ENCODE data around the gene LIMCH1. TPM values are rescaled to one million over a fixed set of nuclear protein-coding genes. Genes with fewer than 3 reads are reported as not detected.

The LIMCH1 gene
- polyA plus RNA-seq, 2 donors, result 8.3 to 9.0 TPM

- no peaks in the 10 kb centered on the region for H3K27me3 ChIP-seq (ENCODE audit: control insufficient read depth in 1 of 2, insufficient read depth in 2 of 2, low read length in 2 of 2)
- no peaks in the 10 kb centered on the region for H3K4me1 ChIP-seq (ENCODE audit: control insufficient read depth in 2 of 2, insufficient read depth in 2 of 2, low read length in 1 of 2)
- H3K36me3 ChIP-seq (ENCODE audit: control insufficient read depth in 2 of 2, insufficient read depth in 2 of 2, low read length in 1 of 2), result no peaks in the 10 kb centered on the region
- no peaks in the 10 kb centered on the region for H3K9me3 ChIP-seq (ENCODE audit: control insufficient read depth in 2 of 2, insufficient read depth in 1 of 2, low read depth in 1 of 2, low read length in 1 of 2)
- WGBS, 2 donors, result 71 to 92% methylated on average over 1 of the region's 1 CpG
- no peak overlapping the region for H3K4me3 ChIP-seq (ENCODE audit: low read depth in 1 of 2, low read length in 2 of 2)
- no peak overlapping the region for H3K27ac ChIP-seq (ENCODE audit: low read depth in 2 of 2, low read length in 1 of 2)
These were observed 130.1 kb downstream of the LIMCH1 start for GRCh38 chr4:41668024-41668423.

GRCh38 chr4:41670530-41670929 is 132.6 kb downstream of the LIMCH1 start:
- no peak overlapping the region for H3K27ac ChIP-seq (ENCODE audit: low read depth in 2 of 2, low read length in 1 of 2)
- 74 to 88% methylated on average over 6 of the region's 6 CpGs for WGBS, 2 donors

GRCh38 chr4:41670982-41671381 is 133.0 kb downstream of the LIMCH1 start:
- Histone ChIP-seq H3K9me3 (ENCODE audit: control insufficient read depth in 2 of 2, insufficient read depth in 1 of 2, low read depth in 1 of 2, low read length in 1 of 2) (no peaks in the 10 kb centered on the region), H3K4me1 (ENCODE audit: control insufficient read depth in 2 of 2, insufficient read depth in 2 of 2, low read length in 1 of 2) (no peaks in the 10 kb centered on the region), H3K27ac (ENCODE audit: low read depth in 2 of 2, low read length in 1 of 2) (no peak overlapping the region)

More at GRCh38 chr4:41670530-41670929, 132.6 kb downstream of the LIMCH1 start:
- H3K27me3 ChIP-seq (ENCODE audit: control insufficient read depth in 1 of 2, insufficient read depth in 2 of 2, low read length in 2 of 2), result no peaks in the 10 kb centered on the region
- H3K36me3 ChIP-seq (ENCODE audit: control insufficient read depth in 2 of 2, insufficient read depth in 2 of 2, low read length in 1 of 2), result peaks cover 0 to 1% of the 10 kb centered on the region in 2 donors
- no peak overlapping the region for H3K4me3 ChIP-seq (ENCODE audit: low read depth in 1 of 2, low read length in 2 of 2)
- no peaks in the 10 kb centered on the region for H3K4me1 ChIP-seq (ENCODE audit: control insufficient read depth in 2 of 2, insufficient read depth in 2 of 2, low read length in 1 of 2)
- no peaks in the 10 kb centered on the region for H3K9me3 ChIP-seq (ENCODE audit: control insufficient read depth in 2 of 2, insufficient read depth in 1 of 2, low read depth in 1 of 2, low read length in 1 of 2)

GRCh38 chr4:41678086-41678816 is 140.3 kb downstream of the LIMCH1 start:
- Histone ChIP-seq H3K27ac (ENCODE audit: low read depth in 2 of 2, low read length in 1 of 2) (no peak overlapping the region), H3K9me3 (ENCODE audit: control insufficient read depth in 2 of 2, insufficient read depth in 1 of 2, low read depth in 1 of 2, low read length in 1 of 2) (no peaks in the 10 kb centered on the region), H3K4me3 (ENCODE audit: low read depth in 1 of 2, low read length in 2 of 2) (no peak overlapping the region), H3K36me3 (ENCODE audit: control insufficient read depth in 2 of 2, insufficient read depth in 2 of 2, low read length in 1 of 2) (peaks cover 2% of the 10 kb centered on the region in 2 donors), H3K27me3 (ENCODE audit: control insufficient read depth in 1 of 2, insufficient read depth in 2 of 2, low read length in 2 of 2) (no peaks in the 10 kb centered on the region), H3K4me1 (ENCODE audit: control insufficient read depth in 2 of 2, insufficient read depth in 2 of 2, low read length in 1 of 2) (no peaks in the 10 kb centered on the region)
- WGBS, 2 donors, result 75 to 79% methylated on average over 7 of the region's 7 CpGs

More at GRCh38 chr4:41670982-41671381, 133.0 kb downstream of the LIMCH1 start:
- Histone ChIP-seq H3K4me3 (ENCODE audit: low read depth in 1 of 2, low read length in 2 of 2) (no peak overlapping the region), H3K27me3 (ENCODE audit: control insufficient read depth in 1 of 2, insufficient read depth in 2 of 2, low read length in 2 of 2) (no peaks in the 10 kb centered on the region), H3K36me3 (ENCODE audit: control insufficient read depth in 2 of 2, insufficient read depth in 2 of 2, low read length in 1 of 2) (peaks cover 0 to 2% of the 10 kb centered on the region in 2 donors)

GRCh38 chr4:41678951-41679350 is 141.0 kb downstream of the LIMCH1 start:
- whole genome bisulfite sequencing, 2 donors, result 80 to 83% methylated on average over 2 of the region's 2 CpGs
- no peaks in the 10 kb centered on the region for H3K27me3 ChIP-seq (ENCODE audit: control insufficient read depth in 1 of 2, insufficient read depth in 2 of 2, low read length in 2 of 2)
- H3K27ac ChIP-seq (ENCODE audit: low read depth in 2 of 2, low read length in 1 of 2), result no peak overlapping the region
- peaks cover 2% of the 10 kb centered on the region in 2 donors for H3K36me3 ChIP-seq (ENCODE audit: control insufficient read depth in 2 of 2, insufficient read depth in 2 of 2, low read length in 1 of 2)
- H3K4me3 ChIP-seq (ENCODE audit: low read depth in 1 of 2, low read length in 2 of 2), result no peak overlapping the region
- H3K9me3 ChIP-seq (ENCODE audit: control insufficient read depth in 2 of 2, insufficient read depth in 1 of 2, low read depth in 1 of 2, low read length in 1 of 2), result no peaks in the 10 kb centered on the region
- H3K4me1 ChIP-seq (ENCODE audit: control insufficient read depth in 2 of 2, insufficient read depth in 2 of 2, low read length in 1 of 2), result no peaks in the 10 kb centered on the region

GRCh38 chr4:41679991-41680390 is 142.0 kb downstream of the LIMCH1 start:
- WGBS, 2 donors, result 78 to 82% methylated on average over 4 of the region's 4 CpGs
- H3K4me1 ChIP-seq (ENCODE audit: control insufficient read depth in 2 of 2, insufficient read depth in 2 of 2, low read length in 1 of 2), result no peaks in the 10 kb centered on the region
- H3K36me3 ChIP-seq (ENCODE audit: control insufficient read depth in 2 of 2, insufficient read depth in 2 of 2, low read length in 1 of 2), result peaks cover 2% of the 10 kb centered on the region in 2 donors
- H3K27me3 ChIP-seq (ENCODE audit: control insufficient read depth in 1 of 2, insufficient read depth in 2 of 2, low read length in 2 of 2), result no peaks in the 10 kb centered on the region
- H3K9me3 ChIP-seq (ENCODE audit: control insufficient read depth in 2 of 2, insufficient read depth in 1 of 2, low read depth in 1 of 2, low read length in 1 of 2), result no peaks in the 10 kb centered on the region
- no peak overlapping the region for H3K4me3 ChIP-seq (ENCODE audit: low read depth in 1 of 2, low read length in 2 of 2)
- H3K27ac ChIP-seq (ENCODE audit: low read depth in 2 of 2, low read length in 1 of 2), result no peak overlapping the region

GRCh38 chr4:41681054-41681453 is 143.1 kb downstream of the LIMCH1 start:
- Histone ChIP-seq H3K27ac (ENCODE audit: low read depth in 2 of 2, low read length in 1 of 2) (no peak overlapping the region), H3K4me3 (ENCODE audit: low read depth in 1 of 2, low read length in 2 of 2) (no peak overlapping the region), H3K27me3 (ENCODE audit: control insufficient read depth in 1 of 2, insufficient read depth in 2 of 2, low read length in 2 of 2) (no peaks in the 10 kb centered on the region), H3K36me3 (ENCODE audit: control insufficient read depth in 2 of 2, insufficient read depth in 2 of 2, low read length in 1 of 2) (peaks cover 0 to 2% of the 10 kb centered on the region in 2 donors), H3K4me1 (ENCODE audit: control insufficient read depth in 2 of 2, insufficient read depth in 2 of 2, low read length in 1 of 2) (no peaks in the 10 kb centered on the region), H3K9me3 (ENCODE audit: control insufficient read depth in 2 of 2, insufficient read depth in 1 of 2, low read depth in 1 of 2, low read length in 1 of 2) (no peaks in the 10 kb centered on the region)
- 89% methylated on average over 2 of the region's 2 CpGs for WGBS, 2 donors

- Histone ChIP-seq H3K27me3 (ENCODE audit: control insufficient read depth in 1 of 2, insufficient read depth in 2 of 2, low read length in 2 of 2) (no peaks in the 10 kb centered on the region), H3K9me3 (ENCODE audit: control insufficient read depth in 2 of 2, insufficient read depth in 1 of 2, low read depth in 1 of 2, low read length in 1 of 2) (no peaks in the 10 kb centered on the region), H3K36me3 (ENCODE audit: control insufficient read depth in 2 of 2, insufficient read depth in 2 of 2, low read length in 1 of 2) (peaks cover 2 to 3% of the 10 kb centered on the region in 2 donors), H3K4me3 (ENCODE audit: low read depth in 1 of 2, low read length in 2 of 2) (no peak overlapping the region), H3K27ac (ENCODE audit: low read depth in 2 of 2, low read length in 1 of 2) (no peak overlapping the region), H3K4me1 (ENCODE audit: control insufficient read depth in 2 of 2, insufficient read depth in 2 of 2, low read length in 1 of 2) (no peaks in the 10 kb centered on the region)
These were observed 145.4 kb downstream of the LIMCH1 start for GRCh38 chr4:41683326-41683725.

- Histone ChIP-seq H3K4me3 (ENCODE audit: low read depth in 1 of 2, low read length in 2 of 2) (no peak overlapping the region), H3K27me3 (ENCODE audit: control insufficient read depth in 1 of 2, insufficient read depth in 2 of 2, low read length in 2 of 2) (no peaks in the 10 kb centered on the region), H3K36me3 (ENCODE audit: control insufficient read depth in 2 of 2, insufficient read depth in 2 of 2, low read length in 1 of 2) (peaks cover 3 to 4% of the 10 kb centered on the region in 2 donors), H3K27ac (ENCODE audit: low read depth in 2 of 2, low read length in 1 of 2) (no peak overlapping the region), H3K4me1 (ENCODE audit: control insufficient read depth in 2 of 2, insufficient read depth in 2 of 2, low read length in 1 of 2) (no peaks in the 10 kb centered on the region), H3K9me3 (ENCODE audit: control insufficient read depth in 2 of 2, insufficient read depth in 1 of 2, low read depth in 1 of 2, low read length in 1 of 2) (no peaks in the 10 kb centered on the region)
- WGBS, 2 donors, result 82 to 93% methylated on average over 8 of the region's 8 CpGs
These were observed 148.9 kb downstream of the LIMCH1 start for GRCh38 chr4:41686893-41687292.

GRCh38 chr4:41687971-41688370 is 150.0 kb downstream of the LIMCH1 start:
- H3K9me3 ChIP-seq (ENCODE audit: control insufficient read depth in 2 of 2, insufficient read depth in 1 of 2, low read depth in 1 of 2, low read length in 1 of 2), result no peaks in the 10 kb centered on the region
- peaks cover 2 to 3% of the 10 kb centered on the region in 2 donors for H3K36me3 ChIP-seq (ENCODE audit: control insufficient read depth in 2 of 2, insufficient read depth in 2 of 2, low read length in 1 of 2)
- H3K4me3 ChIP-seq (ENCODE audit: low read depth in 1 of 2, low read length in 2 of 2), result no peak overlapping the region
- WGBS, 2 donors, result 89% methylated on average over 5 of the region's 5 CpGs
- no peak overlapping the region for H3K27ac ChIP-seq (ENCODE audit: low read depth in 2 of 2, low read length in 1 of 2)
- H3K4me1 ChIP-seq (ENCODE audit: control insufficient read depth in 2 of 2, insufficient read depth in 2 of 2, low read length in 1 of 2), result no peaks in the 10 kb centered on the region
- H3K27me3 ChIP-seq (ENCODE audit: control insufficient read depth in 1 of 2, insufficient read depth in 2 of 2, low read length in 2 of 2), result no peaks in the 10 kb centered on the region

Measured in esophagus (tissue), 2 donors.